Endothelial cell (in vitro differentiated cells): ENCODE results near the gene FAM210B. TPM values are rescaled to one million over a fixed set of nuclear protein-coding genes. Genes with fewer than 3 reads are reported as not detected.
"Not testable (repeated sequence)": the region's sequence is repeated elsewhere in the genome, so short reads cannot be mapped to it uniquely, and the experiment has no call there.

ENCODE experiments used
- DNase-seq: peaks from one replicate; pipeline ENCODE4 v3.0.0; 2021; ENCODE audit warnings: low spot score
- H3K27ac Mint-ChIP-seq: one replicate; pipeline ENCODE4 v1.8.0; 2021; ENCODE audit warnings: mixed read lengths, inconsistent platforms; ENCODE audit not compliant: unreplicated experiment
- H3K27me3 Mint-ChIP-seq: one replicate; pipeline ENCODE4 v1.8.0; 2021; ENCODE audit warnings: mild to moderate bottlenecking, moderate library complexity, mixed read lengths, inconsistent platforms; ENCODE audit not compliant: unreplicated experiment
- H3K36me3 Mint-ChIP-seq: one replicate; pipeline ENCODE4 v1.8.0; 2021; ENCODE audit warnings: mild to moderate bottlenecking, low read depth, mixed read lengths, inconsistent platforms; ENCODE audit not compliant: unreplicated experiment
- H3K4me1 Mint-ChIP-seq: one replicate; pipeline ENCODE4 v1.8.0; 2021; ENCODE audit warnings: mild to moderate bottlenecking, mixed read lengths, inconsistent platforms; ENCODE audit not compliant: unreplicated experiment
- H3K4me3 Mint-ChIP-seq: one replicate; pipeline ENCODE4 v1.8.0; 2021; ENCODE audit warnings: mild to moderate bottlenecking, mixed read lengths, inconsistent platforms; ENCODE audit not compliant: unreplicated experiment
- H3K9me3 Mint-ChIP-seq: one replicate; pipeline ENCODE4 v1.8.0; 2021; ENCODE audit warnings: mixed read lengths, inconsistent platforms; ENCODE audit not compliant: unreplicated experiment
- total RNA-seq: library from RNA; stranded (reverse); fragmentation: NEBNext Ultra II Directional; extraction: Animal tissue kit (Norgen Biotek cat#: 25700); gene quantifications from one replicate; pipeline ENCODE4 v1.2.1, GENCODE V29; 2021; ENCODE audit not compliant: unreplicated experiment
- TF ChIP-seq, protein P1 (sequence below): fragments of 200-600 bp; sonication (generic); IDR thresholded peaks from one replicate; pipeline ENCODE4 v1.5.0; 2021; ENCODE audit warnings: antibody characterized with exemption; ENCODE audit not compliant: unreplicated experiment

Gene FAM210B
- total RNA-seq, 1 donor from 2014 or later, result 20.1 TPM

DNA sequence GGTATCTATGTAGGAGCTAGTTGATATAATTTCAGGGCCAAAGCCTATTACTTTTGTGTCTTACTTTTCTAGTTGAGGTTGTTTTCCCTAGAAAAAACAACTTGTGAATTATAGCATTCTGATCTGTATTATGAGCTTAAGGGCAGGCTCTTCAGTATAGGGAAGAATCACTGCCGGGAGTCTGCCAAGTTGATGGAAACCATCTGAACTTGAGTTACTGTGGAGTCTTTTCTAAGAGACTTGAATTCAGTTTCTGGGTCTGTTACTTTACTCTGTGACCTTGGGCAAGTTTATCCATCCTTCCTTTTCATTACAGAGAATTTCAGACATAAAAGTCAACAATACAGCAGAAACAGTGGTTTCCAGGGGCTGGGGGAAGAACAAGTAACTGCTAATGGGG is 51.2 kb downstream of the FAM210B start:
- H3K4me1 Mint-ChIP-seq, result peaks cover 12% of the 10 kb centered on the region
- no peaks in the 10 kb centered on the region for H3K9me3 Mint-ChIP-seq
- DNase-seq, result no peak
- TF ChIP-seq, protein P1, sequence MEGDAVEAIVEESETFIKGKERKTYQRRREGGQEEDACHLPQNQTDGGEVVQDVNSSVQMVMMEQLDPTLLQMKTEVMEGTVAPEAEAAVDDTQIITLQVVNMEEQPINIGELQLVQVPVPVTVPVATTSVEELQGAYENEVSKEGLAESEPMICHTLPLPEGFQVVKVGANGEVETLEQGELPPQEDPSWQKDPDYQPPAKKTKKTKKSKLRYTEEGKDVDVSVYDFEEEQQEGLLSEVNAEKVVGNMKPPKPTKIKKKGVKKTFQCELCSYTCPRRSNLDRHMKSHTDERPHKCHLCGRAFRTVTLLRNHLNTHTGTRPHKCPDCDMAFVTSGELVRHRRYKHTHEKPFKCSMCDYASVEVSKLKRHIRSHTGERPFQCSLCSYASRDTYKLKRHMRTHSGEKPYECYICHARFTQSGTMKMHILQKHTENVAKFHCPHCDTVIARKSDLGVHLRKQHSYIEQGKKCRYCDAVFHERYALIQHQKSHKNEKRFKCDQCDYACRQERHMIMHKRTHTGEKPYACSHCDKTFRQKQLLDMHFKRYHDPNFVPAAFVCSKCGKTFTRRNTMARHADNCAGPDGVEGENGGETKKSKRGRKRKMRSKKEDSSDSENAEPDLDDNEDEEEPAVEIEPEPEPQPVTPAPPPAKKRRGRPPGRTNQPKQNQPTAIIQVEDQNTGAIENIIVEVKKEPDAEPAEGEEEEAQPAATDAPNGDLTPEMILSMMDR, result no peak
- peaks cover 2% of the 10 kb centered on the region for H3K36me3 Mint-ChIP-seq
- no peak overlapping the region for H3K27ac Mint-ChIP-seq
- H3K27me3 Mint-ChIP-seq, result no peaks in the 10 kb centered on the region
- no peak overlapping the region for H3K4me3 Mint-ChIP-seq

DNA sequence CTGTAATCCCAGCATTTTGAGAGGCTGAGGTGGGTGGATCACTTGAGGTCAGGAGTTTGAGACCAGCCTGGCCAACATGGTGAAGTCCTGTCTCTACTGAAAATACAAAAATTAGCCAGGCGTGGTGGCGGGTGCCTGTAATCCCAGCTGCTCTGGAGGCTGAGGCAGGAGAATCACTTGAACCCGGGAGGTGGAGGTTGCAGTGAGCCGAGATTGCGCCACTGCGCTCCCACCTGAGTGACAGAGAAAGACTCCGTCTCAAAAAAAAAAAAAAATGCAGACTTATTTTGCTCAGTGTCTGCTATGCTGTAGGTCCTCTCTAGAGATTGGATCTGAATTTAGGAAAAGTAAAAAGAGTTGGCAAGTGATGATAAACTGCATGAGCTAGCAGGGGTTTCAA is 52.5 kb downstream of the FAM210B start:
- not testable (repeated sequence) for H3K36me3 Mint-ChIP-seq, H3K9me3 Mint-ChIP-seq, DNase-seq, H3K4me3 Mint-ChIP-seq, H3K27me3 Mint-ChIP-seq, H3K27ac Mint-ChIP-seq
- H3K4me1 Mint-ChIP-seq, result peaks cover 12% of the 10 kb centered on the region

GRCh38 chr20:56411759-56412472 is 53.1 kb downstream of the FAM210B start, which contains the start of gene CASS4:
Gene CASS4 (plus strand): TSS chr20:56412260. CDS start chr20:56412459, 199 bp downstream.
- DNase-seq, result no peak
- H3K9me3 Mint-ChIP-seq, result no peaks in the 10 kb centered on the region
- peaks cover under 1% of the 10 kb centered on the region for H3K27me3 Mint-ChIP-seq
- H3K27ac Mint-ChIP-seq, result no peak within 1 kb of the TSS
- TF ChIP-seq, protein P1, result no peak
- no peaks in the 10 kb centered on the region for H3K36me3 Mint-ChIP-seq
- peaks cover 12% of the 10 kb centered on the region for H3K4me1 Mint-ChIP-seq
- no peak within 1 kb of the TSS for H3K4me3 Mint-ChIP-seq

DNA sequence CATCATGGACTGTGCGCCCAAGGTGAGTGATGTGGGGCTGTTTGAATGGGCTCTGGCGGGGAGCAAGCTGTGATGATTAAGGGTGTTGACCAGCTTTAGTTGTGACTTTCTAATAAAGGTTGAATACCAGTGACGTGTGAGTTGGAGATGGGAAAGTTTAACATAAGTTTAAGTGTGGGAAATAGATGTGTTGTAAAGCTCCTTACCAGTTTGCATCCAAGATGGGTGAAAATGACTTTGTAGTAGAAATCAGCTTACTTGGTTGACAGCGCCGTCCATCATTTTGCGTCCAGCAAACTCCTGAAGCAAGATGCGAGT is 53.7 kb downstream of the FAM210B start:
- Mint-ChIP-seq H3K27me3 (peaks cover 4% of the 10 kb centered on the region), H3K27ac (no peak overlapping the region), H3K4me1 (peaks cover 15% of the 10 kb centered on the region), H3K9me3 (no peaks in the 10 kb centered on the region), H3K36me3 (no peaks in the 10 kb centered on the region), H3K4me3 (no peak overlapping the region)
- TF ChIP-seq, protein P1, result no peak
- DNase-seq, result no peak

DNA sequence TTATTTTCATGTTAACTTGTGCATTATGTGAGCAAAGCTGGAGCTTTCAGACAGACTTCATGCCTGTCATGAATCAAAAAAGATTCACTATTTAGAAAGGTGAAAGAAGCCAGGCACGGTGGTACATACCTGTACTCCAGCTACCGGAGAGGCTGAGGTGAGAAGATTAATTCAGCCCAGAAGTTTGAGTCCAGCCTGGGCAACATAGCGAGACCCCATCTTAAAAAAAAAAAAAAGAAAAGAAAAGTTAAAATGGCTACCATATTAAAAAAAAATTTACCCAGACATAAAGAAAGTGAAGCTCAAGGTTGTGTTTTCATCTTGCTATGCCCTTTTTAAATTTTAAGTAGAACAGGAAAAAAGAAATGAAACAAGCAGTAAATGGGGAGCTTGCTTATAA is 54.2 kb downstream of the FAM210B start:
- H3K4me3 Mint-ChIP-seq, result no peak overlapping the region
- TF ChIP-seq, protein P1, result no peak
- no peak for DNase-seq
- no peaks in the 10 kb centered on the region for H3K36me3 Mint-ChIP-seq
- H3K9me3 Mint-ChIP-seq, result no peaks in the 10 kb centered on the region
- H3K4me1 Mint-ChIP-seq, result peaks cover 20% of the 10 kb centered on the region
- peaks cover 4% of the 10 kb centered on the region for H3K27me3 Mint-ChIP-seq
- no peak overlapping the region for H3K27ac Mint-ChIP-seq
